ENCODE measurements around the gene NECAB2.

DNA sequence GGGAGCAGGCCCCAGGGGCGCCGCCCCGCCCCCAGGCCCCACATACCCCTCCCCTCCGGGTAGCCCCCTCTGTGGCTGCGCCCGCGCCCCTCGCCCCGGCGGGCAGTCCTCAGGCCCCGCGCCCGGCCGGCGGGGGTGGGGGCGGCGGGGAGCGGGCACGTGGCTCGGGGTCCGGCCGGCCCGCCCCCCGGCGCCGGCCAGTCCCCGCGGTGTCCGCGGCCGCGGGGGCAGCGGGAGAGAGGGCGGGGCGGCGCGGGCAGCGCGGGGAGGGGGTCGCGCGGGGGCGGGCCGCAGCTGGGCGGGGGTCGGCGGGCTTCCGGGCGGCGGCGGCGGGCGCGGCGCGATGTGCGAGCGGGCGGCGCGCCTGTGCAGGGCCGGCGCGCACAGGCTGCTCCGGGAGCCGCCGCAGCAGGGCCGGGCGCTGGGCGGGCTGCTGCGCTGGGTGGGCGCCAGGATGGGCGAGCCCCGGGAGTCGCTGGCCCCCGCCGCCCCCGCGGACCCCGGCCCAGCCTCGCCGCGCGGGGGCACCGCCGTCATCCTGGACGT is 335 bp downstream of the NECAB2 start:
- TF ChIP-seq, protein P1, sequence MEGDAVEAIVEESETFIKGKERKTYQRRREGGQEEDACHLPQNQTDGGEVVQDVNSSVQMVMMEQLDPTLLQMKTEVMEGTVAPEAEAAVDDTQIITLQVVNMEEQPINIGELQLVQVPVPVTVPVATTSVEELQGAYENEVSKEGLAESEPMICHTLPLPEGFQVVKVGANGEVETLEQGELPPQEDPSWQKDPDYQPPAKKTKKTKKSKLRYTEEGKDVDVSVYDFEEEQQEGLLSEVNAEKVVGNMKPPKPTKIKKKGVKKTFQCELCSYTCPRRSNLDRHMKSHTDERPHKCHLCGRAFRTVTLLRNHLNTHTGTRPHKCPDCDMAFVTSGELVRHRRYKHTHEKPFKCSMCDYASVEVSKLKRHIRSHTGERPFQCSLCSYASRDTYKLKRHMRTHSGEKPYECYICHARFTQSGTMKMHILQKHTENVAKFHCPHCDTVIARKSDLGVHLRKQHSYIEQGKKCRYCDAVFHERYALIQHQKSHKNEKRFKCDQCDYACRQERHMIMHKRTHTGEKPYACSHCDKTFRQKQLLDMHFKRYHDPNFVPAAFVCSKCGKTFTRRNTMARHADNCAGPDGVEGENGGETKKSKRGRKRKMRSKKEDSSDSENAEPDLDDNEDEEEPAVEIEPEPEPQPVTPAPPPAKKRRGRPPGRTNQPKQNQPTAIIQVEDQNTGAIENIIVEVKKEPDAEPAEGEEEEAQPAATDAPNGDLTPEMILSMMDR (IDR thresholded peaks at IDR 0.05): no peak
- TF ChIP-seq POLR2A (IDR thresholded peaks at IDR 0.05): no peak
- TF ChIP-seq EP300 (IDR thresholded peaks at IDR 0.05): no peak
- no peak for TF ChIP-seq POLR2AphosphoS5 (IDR thresholded peaks at IDR 0.05)
